DMS 273 treated with DMSO at 0.1 percent for 48 hours (cell line): ENCODE measurements around the gene G6PD.
"Not testable (repeated sequence)": the region's sequence is repeated elsewhere in the genome, so short reads cannot be mapped to it uniquely, and the experiment has no call there.

Experiments used
- DNase-seq: peaks from one replicate; lab custom pipeline; 2025; lab: John Stamatoyannopoulos, UW

Gene G6PD

GRCh38 chrX:154515090-154515965, 31.3 kb downstream of the G6PD start:
- no peak for DNase-seq

- DNase-seq: no peak
Observed at GRCh38 chrX:154513716-154514115, 32.9 kb downstream of the G6PD start.

DNA sequence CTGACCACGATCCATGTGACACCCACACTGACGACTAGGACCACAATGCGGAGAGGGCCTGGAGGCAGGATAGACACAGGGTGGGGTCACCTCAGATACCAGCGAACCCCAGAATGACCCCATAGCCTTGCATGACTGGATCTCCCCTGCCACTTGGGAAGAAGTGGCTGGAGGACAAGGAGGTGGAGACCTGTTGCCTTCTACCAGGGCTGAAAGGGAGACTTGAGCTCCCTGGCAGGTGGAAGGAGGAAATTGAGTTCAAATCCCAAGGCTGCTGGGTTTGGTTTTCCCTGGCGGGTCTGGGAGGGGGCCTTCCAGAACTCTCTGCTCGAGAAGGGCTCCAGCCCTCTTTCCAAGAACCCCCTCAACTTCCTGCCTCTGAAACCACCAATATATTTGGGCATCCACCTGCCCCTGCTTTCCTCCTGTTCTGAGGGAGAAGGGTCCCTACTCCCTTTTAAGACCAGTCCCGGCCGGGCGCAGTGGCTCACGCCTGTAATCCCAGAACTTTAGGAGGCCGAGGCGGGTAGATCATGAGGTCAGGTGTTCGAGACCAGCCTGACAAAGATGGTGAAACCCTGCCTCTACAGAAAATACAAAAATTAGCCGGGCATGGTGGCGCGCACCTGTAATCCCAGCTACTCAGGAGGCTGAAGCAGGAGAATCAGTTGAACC, 33.6 kb downstream of the G6PD start:
- no peak for DNase-seq

DNA sequence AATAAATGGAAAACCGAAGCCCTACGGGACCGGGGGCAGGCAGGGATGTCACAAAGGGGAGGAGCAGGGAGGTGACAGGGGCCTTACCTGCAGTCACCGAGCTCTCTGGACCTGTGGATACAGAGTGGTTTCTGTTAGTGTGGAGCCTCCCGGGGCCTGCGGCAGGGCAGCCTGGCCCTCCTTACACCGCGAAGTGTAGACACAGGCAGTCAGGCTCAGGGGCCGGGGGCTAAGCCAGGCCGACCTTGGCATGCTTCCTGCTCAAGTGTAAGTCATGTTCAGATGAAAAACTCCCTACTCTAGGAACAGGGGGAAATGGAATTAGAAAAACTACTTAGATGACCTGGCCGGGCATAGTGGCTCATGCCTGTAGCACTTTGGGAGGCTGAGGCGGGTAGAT, 34.9 kb downstream of the G6PD start:
- no peak for DNase-seq

DNA sequence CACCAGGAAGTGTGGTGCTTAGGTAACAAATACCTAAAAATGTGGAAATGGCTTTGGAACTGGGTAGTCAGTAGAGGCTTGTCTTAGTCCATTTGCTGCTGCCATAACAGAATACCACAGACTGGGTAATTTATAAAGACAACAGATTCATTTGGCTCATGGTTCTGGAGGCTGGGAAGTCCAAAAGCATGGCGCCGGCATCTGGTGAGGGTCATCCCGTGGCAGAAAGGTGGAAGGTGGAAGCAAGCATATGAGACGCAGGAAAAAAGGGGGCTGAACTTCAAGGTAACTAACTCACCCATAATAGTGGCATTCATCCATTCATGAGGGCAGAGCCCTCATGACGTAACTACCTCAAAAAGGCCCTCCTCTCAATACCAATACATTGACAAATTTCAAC, 37.2 kb downstream of the G6PD start:
- DNase-seq: no peak

- DNase-seq: no peak
Observed at GRCh38 chrX:154508384-154508745, 38.3 kb downstream of the G6PD start.

DNA sequence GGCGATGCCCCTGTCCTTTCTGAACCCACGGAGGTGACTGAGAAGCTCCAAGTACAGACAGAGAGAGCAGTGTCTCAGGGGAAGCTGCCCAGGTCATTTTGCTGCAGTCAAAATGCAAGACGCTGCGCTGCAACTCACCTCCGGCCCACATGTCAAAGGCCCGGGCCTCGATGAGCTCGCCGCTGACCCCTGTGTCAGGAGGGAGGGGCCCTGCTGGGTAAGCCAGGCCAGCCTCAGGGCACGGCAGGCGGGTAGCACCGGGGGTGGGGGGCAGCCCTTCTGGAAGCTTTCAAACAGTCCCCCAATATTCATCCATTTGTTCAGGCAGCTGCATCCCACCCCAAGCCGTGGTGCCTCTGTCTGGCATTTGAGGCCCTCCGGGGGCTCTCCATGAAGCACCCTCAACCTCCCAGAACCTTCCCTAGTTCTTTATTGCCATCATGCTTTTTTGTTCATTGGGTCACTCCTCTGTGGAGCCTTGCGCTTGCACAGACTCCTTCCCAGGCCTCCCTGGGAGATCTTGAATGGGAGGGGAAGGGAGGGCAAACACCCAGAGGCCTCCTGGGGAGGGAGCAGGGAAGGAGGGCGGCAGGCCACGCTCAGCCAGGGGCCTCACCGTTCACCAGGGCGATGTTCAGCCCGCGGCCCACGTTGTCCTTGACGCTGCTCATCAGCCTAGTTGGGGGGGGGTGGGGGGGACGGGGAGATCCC, 38.8 kb downstream of the G6PD start:
- DNase-seq: no peak

GRCh38 chrX:154506483-154507332, 39.9 kb downstream of the G6PD start:
- no peak for DNase-seq

GRCh38 chrX:154505734-154506133, 40.9 kb downstream of the G6PD start:
- no peak for DNase-seq

GRCh38 chrX:154502989-154503388, 43.7 kb downstream of the G6PD start:
- DNase-seq: no peak

DNA sequence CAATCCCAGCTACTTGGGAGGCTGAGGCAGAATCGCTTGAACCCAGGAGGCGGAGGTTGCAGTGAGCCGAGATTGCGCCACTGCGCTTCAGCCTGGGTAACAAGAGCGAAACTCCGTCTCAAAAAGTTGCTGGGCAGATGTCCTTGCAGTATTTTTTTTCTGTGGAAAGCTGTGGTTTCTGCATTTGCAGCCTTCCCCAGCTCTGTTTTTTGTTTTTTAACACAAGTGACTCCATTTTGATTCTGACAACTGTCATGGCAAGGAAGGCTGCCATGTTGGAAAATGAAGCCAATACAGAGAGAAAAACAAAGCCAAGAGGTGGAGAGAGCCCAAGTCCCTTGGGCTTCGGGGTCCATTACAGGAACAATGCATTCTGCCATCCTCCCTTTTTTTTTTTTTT, 44.5 kb downstream of the G6PD start:
- DNase-seq: no peak

GRCh38 chrX:154501423-154501822, 45.2 kb downstream of the G6PD start:
- DNase-seq: not testable (repeated sequence)

DNA sequence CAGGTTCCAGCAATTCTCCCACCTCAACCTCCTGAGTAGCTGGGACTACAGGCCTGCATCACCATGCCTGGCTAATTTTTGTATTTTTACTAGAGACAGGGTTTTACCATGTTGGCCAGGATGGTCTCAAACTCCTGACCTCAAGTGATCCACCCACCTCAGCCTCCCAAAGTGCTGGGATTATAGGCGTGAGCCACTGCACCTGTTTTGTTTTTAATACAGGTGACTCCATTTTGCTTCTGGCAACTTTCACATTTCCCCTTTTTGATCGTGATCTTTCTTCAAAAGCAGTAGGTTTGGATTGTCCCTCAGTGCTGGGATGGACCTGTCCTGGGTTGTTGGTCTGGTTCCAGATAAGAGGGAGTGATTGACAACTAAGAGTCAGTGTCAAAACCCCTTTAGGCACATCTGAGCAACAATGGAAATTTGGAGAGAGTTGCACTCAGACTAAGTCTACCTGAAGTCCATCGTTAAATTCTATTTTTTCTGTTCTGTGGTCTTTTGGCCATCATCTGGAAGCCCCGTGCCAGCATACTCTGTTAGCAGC, 50.0 kb downstream of the G6PD start:
- not testable (repeated sequence) for DNase-seq

- no peak for DNase-seq
Observed at GRCh38 chrX:154495472-154495922, 51.1 kb downstream of the G6PD start.

- DNase-seq: no peak
Observed at GRCh38 chrX:154494715-154495114, 51.9 kb downstream of the G6PD start.

DNA sequence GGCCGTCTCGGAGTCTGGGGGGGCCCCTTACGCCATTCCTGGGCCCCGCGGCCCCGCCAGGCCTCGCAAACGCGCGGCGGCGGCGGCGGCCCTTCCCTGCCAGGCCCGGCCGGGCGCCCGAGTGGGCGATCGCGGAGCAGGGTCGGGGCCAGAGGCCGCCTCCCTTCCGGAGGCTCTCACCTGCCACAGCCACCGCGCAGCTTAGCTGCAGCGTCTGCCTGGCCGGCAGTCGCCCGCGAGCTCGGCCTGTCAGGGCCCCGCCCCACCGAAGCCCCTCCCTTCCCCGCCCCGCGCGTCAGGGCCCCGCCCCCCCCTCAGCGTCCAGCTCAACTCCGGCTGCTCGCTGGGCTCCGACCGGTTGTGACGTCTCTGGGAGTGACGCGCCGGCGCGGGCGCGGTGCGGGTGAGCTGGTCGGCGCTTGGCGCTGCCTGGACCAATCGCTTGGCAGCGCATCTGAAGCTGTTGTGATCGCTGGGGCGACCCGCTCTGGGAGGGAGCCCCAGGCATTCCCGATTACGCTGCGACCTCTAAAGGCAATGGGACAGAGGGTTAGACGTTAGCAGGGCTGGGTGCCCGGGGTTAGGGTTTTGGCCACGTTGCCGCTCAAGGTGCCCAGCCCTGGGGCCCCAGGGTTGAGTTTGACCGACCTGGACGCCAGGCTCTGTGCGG, 56.1 kb downstream of the G6PD start, which contains the start of gene SLC10A3:
TSS of gene SLC10A3 (minus strand) at position 216 of the 670 bp plus-strand sequence. CDS start 1,689 bp downstream, outside the sequence.
- DNase-seq: peak; percentile 77

GRCh38 chrX:154490021-154490413, 56.6 kb downstream of the G6PD start:
- DNase-seq: no peak

- no peak for DNase-seq
Observed at GRCh38 chrX:154489182-154489581, 57.5 kb downstream of the G6PD start.

DNA sequence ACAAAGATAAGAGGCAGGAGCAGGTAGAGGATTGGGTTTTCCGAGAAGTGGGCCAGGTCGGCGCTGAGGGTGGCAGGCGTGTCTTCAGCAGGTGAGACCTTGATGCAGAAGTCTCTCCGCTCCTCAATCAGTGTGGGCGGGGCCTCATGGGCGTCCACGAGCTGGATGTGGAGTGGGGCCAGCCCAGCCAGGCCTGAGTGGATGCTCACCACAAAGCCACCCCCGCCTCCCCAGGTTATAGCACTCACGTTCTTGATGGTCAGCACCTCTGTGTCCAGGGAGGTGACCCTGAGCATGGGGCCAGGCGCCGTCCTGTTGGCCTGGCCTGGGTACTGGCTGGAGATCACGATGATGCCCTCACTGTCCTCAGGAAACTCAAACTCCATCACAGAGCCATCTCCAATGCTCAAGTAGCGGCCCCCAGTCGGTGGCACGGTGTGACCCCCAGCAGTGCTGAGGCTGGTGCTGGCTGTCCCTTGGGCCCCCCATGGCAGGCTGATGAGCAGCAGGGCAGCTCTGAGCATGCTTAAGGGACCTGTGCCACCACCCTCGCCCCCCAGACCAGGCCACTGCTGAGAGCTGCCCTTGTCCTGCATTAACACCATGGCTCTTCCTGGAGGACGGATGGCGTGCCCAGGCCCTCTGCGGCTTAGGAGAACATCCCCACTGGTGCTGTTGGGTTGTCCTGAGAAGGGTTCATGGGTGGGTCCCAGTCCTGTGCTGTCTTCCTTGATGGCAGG, 58.1 kb downstream of the G6PD start:
- DNase-seq: no peak
